Spleen (tissue), 7 donors: ENCODE data around the gene METTL3.

Experiments used
- POLR2A ChIP-seq, 3 donors: fragments of 450-650 bp; IDR thresholded peaks; one replicate each; pipeline ENCODE4 v1.5.1; 2017; ENCODE audit warnings: antibody characterized with exemption in 3 of 3, mild to moderate bottlenecking in 1 of 3
- POLR2AphosphoS5 ChIP-seq, 3 donors: sonication (generic); formaldehyde crosslinking; IDR thresholded peaks; one replicate each; pipeline ENCODE4 v1.5.1; 2017; ENCODE audit warnings: antibody characterized with exemption in 3 of 3
- TF ChIP-seq, protein P1 (sequence below), 11 experiments: fragments of 200-600 bp in 7 of 11; fragments of 450-650 bp in 4 of 11; sonication (generic) in 4 of 11; IDR thresholded peaks in 8 of 11; conservative IDR thresholded peaks in 3 of 11; 1 replicate in 7 of 11; 2 replicates in 4 of 11; pipeline versions ENCODE4 v1.4.0 to v1.8.0; 2016 to 2021; ENCODE audit warnings: antibody characterized with exemption in 11 of 11, inconsistent platforms in 4 of 11, mild to moderate bottlenecking in 1 of 11
- donor health status: DM: no; HTN: no; CAD: no; lungs with moderate emphysema.
- donor health status: DM: no; HTN: no; CAD: no.
- donor health status: DM: no; HTN: no; CAD: no.

DNA sequence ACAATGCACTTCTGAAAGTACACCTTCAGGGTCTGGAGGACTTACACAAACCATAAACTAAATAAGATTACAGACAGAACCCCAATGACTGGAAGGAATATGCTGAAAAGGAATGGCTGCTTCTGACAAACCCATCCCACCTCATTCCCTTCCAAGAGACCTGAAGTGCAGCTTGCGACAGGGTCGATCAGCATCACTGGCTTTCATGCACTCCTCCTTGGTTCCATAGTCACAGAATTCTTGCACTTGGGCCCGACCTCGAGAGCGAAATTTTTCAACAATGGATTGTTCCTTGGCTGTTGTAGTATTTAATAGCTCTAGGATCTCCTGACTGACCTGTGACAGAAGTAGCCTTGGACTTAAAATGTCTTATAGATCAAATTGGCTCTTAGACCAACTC lies 9.6 kb downstream of the METTL3 start:
- TF ChIP-seq POLR2A (IDR thresholded peaks at IDR 0.05), result no peak
- TF ChIP-seq, protein P1, sequence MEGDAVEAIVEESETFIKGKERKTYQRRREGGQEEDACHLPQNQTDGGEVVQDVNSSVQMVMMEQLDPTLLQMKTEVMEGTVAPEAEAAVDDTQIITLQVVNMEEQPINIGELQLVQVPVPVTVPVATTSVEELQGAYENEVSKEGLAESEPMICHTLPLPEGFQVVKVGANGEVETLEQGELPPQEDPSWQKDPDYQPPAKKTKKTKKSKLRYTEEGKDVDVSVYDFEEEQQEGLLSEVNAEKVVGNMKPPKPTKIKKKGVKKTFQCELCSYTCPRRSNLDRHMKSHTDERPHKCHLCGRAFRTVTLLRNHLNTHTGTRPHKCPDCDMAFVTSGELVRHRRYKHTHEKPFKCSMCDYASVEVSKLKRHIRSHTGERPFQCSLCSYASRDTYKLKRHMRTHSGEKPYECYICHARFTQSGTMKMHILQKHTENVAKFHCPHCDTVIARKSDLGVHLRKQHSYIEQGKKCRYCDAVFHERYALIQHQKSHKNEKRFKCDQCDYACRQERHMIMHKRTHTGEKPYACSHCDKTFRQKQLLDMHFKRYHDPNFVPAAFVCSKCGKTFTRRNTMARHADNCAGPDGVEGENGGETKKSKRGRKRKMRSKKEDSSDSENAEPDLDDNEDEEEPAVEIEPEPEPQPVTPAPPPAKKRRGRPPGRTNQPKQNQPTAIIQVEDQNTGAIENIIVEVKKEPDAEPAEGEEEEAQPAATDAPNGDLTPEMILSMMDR (IDR thresholded peaks at IDR 0.05 in 8 of 11, conservative IDR thresholded peaks at IDR 0.05 in 3 of 11), result no peak
- TF ChIP-seq POLR2AphosphoS5 (IDR thresholded peaks at IDR 0.05), result peak in 1 of 3 donors; percentile 33
